Ammon's horn (tissue), 1 donor: ENCODE data around the gene HRG.
"Not testable (repeated sequence)": the region's sequence is repeated elsewhere in the genome, so short reads cannot be mapped to it uniquely, and the experiment has no call there.

Experiments
- DNase-seq: peaks from one replicate; pipeline ENCODE4 v3.0.0-alpha.2; 2016; ENCODE audit warnings: low spot score

Gene HRG, protein sequence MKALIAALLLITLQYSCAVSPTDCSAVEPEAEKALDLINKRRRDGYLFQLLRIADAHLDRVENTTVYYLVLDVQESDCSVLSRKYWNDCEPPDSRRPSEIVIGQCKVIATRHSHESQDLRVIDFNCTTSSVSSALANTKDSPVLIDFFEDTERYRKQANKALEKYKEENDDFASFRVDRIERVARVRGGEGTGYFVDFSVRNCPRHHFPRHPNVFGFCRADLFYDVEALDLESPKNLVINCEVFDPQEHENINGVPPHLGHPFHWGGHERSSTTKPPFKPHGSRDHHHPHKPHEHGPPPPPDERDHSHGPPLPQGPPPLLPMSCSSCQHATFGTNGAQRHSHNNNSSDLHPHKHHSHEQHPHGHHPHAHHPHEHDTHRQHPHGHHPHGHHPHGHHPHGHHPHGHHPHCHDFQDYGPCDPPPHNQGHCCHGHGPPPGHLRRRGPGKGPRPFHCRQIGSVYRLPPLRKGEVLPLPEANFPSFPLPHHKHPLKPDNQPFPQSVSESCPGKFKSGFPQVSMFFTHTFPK

DNA sequence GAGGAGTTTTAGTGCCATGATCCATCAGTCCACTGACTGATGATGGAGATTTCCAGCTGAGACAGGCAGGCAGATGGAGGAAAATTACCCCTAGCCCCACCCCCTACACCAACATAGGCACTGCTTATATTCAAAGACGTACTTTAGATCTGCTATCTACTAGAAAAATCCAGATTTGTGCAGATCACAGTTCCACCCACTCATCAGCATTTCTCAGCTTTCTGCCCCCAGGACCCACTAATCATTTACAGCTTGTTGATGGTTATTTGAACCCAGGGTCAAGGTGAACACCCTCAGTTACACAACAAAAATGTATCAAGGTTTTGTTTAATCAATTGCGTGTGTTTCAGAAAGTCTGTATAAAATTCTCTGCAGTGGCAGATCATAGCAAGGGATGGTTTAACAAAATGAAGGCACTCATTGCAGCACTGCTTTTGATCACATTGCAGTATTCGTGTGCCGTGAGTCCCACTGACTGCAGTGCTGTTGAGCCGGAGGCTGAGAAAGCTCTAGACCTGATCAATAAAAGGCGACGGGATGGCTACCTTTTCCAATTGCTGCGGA lies at the start of gene HRG:
HRG (plus strand) TSS at position 390 of the 564 bp plus-strand sequence; CDS start at position 408, 18 bp downstream.
- no peak for DNase-seq

DNA sequence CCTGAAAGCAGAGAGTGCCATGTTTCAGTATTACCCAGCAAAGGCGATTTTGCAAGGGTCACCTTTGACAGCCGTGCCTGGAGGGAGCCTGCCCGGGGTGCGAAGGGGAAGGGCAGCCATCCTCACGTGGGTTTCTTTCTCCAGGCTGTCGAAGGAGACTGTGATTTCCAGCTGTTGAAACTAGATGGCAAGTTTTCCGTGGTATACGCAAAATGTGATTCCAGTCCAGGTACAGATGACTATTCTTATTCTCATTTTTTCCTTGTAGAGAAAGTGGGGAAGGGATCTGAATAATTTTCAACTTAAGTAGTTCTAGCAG lies 49.6 kb upstream of the HRG start:
- no peak for DNase-seq

DNA sequence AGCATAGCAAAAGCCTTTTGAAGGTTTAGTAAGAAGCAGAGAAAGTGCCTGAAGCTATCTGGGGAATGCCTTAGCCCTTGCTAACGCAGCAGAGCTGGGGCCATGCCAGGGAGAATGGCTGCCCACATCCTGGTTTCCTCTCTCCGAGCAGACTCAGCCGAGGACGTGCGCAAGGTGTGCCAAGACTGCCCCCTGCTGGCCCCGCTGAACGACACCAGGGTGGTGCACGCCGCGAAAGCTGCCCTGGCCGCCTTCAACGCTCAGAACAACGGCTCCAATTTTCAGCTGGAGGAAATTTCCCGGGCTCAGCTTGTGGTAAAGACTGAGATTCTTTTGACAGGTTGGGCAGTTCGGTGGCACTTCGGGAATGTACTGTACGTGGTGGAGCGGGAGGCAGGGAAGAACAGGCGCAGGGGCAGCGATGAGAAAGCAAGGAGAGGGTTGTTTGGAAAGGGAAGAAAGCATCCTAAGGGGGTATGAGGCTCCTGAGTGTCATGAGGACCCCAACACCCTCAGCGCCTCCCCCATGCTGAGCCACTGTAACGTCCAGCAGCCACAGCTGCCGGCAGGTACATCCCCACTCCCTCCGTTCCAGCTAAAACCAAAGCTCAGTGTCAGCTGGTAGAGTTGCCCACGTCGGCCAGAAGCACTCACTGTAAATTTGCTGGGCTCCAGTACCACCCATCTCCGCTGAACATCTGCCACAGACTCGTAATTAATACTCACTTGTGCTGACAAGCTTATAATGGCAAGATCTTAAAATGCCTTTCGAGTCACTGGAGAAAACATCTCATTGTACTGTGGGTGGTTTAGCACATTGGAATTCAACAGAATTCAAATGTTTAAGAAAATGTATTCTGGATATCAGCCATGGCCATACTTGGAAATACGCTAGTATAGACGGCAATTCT lies 48.5 kb upstream of the HRG start:
- peak; percentile 89 for DNase-seq

DNA sequence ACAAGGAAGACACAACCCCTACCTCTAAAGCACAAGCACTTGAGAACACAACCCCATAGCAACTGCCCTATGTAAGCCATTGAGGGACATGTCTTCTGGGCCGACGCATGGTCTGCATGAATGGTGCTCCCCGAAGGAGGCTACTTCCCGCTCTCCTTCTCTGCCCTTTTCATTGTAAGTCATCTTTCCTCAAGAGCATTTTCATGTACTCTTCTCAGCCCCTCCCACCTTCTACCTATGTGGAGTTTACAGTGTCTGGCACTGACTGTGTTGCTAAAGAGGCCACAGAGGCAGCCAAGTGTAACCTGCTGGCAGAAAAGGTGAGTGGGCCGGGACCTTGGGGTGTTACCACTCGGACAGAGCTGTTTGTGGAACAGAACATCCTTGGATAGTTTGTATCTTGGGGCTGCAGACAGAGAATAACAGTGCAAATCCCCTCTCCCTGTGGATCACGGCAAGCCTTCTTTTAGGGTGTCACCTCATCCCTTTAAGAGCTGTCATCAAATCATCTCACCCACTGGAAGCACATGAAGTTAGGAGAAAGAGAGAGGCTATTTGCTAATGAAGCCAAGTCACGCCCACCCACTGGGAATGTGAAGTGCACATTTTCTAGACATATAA lies 47.4 kb upstream of the HRG start:
- DNase-seq, result no peak

DNA sequence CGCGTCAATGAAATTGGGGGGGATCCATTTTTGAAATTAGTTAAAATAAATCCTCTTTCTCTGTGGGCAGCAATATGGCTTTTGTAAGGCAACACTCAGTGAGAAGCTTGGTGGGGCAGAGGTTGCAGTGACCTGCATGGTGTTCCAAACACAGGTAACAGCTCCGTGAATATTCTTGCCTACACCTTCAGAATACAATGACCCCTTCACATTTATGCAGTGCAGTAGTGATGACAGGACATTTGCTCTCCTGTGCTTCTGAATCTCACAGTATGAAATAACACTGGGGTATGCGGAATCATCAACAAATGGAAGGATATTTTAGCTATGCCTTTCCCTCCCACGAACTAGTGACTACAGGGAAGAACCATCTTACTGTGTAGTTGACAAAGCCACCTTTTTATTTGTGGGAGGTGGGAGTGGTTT lies 46.0 kb upstream of the HRG start:
- DNase-seq, result no peak

DNA sequence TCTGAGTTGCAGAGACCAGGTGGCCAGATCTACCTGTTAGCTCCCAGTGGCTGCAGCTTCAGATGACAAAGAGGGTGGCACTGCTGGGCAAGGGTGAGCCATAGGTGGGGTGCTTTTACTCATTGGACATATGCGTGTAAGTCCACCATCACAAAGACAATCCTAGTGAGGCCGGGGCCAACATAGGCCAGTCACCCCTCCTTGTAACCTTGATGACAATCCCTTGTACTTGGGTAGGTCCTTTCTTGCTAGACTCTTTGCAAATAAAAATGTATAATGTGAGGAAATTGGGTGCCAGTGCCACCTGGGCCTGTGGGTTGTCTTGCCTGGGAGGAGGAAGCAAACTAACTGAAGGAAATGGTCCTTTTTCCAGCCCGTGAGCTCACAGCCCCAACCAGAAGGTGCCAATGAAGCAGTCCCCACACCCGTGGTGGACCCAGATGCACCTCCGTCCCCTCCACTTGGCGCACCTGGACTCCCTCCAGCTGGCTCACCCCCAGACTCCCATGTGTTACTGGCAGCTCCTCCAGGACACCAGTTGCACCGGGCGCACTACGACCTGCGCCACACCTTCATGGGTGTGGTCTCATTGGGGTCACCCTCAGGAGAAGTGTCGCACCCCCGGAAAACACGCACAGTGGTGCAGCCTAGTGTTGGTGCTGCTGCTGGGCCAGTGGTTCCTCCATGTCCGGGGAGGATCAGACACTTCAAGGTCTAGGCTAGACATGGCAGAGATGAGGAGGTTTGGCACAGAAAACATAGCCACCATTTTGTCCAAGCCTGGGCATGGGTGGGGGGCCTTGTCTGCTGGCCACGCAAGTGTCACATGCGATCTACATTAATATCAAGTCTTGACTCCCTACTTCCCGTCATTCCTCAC lies 45.4 kb upstream of the HRG start:
- no peak for DNase-seq

DNA sequence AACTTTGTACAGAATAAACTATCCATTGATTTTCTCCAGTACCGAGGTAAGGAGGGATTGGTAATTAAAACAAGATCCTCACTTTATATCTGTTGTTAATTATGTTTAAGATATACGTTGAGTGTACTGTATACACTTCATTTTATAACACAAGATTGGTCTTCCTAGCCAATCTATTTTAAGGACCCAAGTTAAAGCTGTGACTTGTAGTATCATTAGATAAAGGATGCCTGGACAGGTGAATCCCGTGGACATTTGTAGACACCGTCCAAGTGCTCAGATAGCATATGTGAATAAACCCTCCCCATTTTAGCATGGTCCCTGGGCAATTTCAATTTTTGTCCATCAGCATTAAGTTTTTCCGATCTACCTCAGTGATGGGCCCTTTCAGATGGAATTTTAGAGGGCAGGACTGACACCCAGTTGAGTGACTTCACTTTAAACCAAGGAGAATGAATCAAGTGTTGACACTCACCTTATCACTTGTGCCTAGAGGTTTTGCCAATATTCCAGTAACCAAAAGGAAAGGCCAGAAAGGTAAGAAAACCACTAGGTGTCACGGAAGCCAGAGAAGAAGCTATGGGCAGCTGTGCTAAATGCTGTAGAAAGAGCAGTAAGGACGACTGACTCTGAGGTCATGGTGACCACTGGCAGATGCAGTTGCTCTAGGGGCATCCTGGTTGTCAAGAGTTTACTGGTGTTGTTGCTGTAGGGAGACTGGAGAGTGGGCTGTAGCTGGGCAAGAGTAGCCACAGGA lies 43.7 kb upstream of the HRG start:
- DNase-seq, result no peak

DNA sequence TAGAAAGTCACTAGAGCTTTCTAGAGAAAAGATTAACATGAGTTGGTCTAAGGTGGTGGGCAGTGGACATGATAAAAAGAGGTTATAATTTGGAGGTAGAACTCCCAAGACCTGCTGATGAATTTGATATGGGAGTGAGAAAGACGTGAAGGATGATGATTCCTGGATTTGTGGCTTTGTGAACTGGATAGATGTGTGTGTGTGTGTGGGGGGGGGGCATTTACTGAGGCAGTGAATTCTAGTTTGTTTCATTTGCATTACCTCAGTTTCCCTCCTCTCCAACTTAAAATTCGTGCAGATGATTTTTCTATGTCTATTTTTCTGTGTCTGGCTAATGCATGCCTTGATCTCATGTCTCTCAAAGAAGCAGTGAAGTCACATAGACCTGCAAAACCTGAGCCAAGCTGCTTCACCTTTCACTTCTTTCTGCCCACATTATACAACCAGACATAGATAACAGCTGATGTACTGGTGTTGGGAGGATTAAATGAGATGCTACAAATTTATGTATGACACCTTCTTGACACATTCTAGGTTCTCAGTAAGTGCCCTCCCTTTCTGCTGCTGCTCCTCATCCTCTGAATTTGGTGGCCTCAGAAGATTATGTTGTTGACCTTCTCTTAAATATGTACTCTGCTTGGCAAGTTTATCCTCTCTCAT lies 43.0 kb upstream of the HRG start:
- DNase-seq, result no peak

DNA sequence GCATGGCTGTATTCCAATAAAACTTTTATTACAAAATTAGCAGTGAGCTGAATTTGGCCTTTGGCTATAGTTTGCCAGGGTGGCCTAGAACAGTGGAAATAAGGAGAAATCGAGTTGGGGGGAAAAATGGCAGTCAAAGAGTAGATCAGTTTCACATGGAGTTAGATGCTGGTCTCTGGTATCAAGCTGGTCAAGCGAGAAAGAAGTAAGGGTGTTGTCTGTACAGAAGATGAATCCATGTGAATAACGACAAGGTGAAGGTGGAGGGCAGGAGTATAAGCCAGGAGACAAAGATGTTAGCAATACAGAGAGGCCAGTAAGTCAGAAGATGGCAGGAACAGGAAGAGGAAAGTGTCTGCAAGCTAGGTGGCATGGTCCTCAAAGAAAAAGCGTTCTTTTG lies 41.2 kb upstream of the HRG start:
- no peak for DNase-seq

DNA sequence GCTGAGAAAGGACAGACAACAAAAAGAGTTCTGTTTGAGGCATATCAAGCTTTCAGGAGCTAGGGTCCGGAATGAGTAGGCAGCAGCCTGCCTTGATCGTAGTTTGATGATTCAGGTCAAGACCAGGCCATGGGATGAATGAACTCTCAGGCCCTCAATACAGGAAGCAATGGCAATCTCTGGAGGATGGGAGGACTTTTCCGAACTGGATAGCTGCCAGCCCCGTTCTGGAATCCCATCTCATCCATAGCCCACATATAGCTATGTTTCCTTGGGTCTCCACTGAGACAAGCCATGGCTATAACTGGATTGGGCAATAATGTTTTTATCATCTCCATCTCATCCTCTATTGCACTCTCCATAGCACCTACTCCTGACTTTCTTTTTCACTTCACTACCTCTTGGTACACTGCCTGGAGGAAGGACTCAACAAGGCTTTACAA lies 40.2 kb upstream of the HRG start:
- no peak for DNase-seq

DNA sequence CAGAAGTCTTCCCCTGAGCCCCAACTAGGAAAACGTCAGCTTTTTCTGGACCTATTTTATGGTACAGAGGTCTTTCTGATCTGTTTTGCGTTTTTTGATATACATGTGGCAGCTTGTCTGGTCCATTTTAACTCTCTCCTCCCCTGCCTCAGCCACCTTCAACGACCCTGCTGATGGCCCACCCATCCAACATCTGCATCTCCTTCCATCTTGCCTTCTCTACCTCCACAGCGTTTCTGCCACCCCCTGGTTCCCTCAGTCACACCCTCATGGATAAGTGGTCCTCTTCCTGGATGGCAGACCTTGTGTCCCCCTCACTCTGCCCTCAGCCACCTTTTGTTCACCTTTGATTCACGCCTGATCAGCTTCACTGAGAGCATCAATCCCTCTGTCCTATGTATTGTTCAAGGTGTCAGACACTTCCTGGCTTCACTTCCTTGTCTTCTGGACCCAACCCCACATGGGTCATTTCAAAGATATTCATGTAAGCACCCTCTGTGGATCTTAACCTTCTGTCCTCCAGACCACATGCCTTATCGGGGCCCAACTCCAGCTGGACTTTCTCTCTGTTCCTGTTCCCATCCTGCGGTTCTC lies 39.5 kb upstream of the HRG start:
- no peak for DNase-seq

DNA sequence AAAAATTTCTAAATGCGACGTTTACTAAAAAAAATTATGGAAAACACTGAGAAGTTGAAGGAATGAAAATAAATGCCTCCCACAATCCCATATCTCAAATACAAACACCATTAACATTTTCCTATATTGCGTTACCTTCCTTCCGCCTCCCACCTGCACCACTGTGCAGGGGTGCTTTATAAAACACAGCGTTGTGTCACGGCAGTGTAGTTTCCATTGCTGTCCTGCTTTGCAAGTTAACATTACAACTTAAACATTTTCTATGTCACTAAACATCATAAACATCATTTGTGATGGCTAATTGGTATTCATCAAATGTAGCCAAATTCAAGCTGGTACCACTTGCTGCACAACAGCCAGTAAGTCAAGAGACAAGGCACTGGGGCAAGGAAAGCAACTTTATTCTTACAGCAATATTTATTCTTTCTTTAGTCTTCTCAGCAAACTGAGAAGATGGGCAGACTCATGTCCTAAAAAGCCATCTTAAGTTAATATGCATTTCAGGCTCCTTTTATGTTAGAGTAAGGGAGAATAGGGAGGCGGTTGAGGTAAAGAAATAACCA lies 37.9 kb upstream of the HRG start:
- no peak for DNase-seq

DNA sequence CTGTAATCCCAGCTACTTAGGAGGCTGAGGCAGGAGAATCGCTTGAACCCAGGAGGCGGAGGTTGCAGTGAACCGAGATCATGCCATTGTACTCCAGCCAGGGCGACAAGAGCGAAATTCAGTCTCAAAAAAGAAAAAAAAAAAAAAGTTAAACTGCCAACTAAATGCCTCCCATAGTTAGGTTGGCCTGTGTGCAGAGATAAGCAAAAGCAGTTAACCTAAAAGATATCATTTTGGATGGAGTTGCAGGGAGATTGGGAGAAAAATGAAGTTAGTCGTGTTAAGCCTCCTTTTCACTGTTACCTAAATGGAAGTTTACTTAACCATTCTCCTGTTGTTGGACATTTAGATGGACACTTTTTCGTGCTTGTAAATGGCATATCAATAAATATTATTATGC lies 37.1 kb upstream of the HRG start:
- no peak for DNase-seq

DNA sequence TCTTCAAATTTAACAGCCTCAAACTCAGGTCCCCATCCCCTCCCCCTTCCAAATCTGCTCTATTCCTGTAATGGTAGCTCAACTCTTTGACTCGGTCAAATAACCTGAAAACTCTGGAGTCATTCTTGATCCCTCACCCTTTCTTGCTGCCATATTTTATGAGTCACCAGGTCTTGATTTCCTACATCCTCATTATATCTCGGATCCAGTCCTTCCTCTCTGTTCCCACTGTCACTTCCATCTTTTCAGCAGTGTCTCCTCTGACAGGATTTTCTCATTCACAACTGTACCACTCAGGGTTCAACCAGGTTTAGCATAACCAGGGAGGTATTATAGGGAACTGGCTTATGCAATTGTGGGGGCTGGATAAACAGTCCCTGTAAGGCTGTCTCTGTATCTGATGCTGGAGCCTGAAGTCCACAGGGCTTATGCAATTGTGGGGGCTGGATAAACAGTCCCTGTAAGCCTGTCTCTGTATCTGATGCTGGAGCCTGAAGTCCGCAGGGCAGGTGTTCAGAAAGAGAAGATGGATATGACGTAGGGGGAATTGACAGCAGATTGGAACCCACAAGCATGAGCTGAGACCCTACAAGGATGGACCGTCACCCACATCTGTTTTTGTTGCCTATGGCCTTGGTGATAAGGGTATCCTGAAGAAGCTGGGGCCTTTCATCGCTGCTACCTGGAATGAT lies 34.7 kb upstream of the HRG start:
- no peak for DNase-seq

DNA sequence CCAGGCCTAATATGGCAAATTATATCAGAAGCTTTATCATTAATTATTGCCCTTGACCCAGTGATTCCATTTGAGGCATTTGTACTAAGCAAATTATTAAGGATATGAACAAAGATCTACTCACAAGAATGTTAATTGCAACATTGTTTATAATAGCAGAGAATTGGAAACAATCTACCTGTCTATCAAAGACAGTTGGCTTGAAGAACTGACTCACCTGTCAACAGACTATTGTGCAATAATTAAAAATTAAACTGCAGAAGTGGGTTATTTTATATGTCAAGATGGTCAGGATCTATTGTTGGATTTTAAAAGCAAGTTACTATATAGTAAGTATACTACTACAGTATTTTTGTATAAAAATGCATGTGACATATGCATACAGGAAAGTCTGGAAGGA lies 32.3 kb upstream of the HRG start:
- DNase-seq, result no peak

DNA sequence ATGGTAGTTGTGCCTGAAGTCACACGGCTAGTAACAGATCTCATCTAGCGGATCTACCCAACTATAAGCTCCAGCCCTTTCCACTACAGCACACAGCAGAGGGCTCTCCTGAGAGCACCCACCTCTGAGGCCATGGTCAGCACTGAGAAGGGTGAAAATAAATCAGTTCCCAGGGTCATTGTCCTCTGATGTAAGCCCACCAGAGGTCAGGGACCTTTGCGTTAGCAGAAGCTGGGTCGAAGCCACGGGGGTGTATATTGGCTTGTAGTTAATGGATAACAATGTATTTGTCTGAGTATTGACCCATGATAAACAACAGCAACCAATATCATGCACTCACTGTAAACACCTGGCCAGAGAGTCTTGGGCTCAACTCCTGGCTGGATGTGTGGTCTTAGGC lies 31.6 kb upstream of the HRG start:
- not testable (repeated sequence) for DNase-seq

DNA sequence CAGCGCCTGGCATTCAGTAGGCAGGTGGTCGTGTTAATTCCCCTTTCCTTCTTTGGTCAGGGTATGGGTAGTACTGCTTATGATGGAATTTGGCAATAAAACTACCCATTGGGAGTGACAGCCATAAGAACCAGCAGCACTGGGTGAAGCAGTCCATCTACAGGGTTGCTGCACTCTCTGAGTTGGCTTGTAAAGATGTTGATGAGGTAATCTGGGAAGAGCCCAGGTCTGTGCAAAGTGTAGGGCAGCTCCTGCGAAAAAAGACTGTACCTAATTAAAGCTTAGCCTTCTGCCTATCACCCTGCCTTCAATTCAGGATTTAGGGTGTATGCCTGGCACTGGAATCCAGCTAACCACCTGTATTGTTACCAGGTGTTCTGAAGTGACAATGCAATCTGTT lies 30.3 kb upstream of the HRG start:
- no peak for DNase-seq

DNA sequence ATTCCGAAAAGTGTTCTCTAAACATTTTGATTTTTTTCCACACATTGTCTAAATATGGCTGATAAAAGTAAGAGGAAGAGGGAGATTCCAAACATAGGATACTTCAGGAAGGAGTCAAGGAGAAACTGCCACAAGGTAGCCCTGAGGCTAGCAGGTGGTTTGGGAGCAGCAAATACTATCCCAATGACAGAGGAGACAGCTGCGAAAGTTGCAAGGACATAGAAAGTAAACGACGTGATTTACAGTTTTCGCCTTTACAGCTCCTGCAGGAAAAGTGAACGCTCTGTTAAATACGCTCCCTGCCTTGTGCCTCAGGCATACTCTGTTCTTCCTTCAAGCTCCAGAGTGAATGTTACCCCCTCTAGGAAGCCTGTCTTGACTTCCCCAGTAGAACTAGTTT lies 29.3 kb upstream of the HRG start:
- DNase-seq, result no peak

DNA sequence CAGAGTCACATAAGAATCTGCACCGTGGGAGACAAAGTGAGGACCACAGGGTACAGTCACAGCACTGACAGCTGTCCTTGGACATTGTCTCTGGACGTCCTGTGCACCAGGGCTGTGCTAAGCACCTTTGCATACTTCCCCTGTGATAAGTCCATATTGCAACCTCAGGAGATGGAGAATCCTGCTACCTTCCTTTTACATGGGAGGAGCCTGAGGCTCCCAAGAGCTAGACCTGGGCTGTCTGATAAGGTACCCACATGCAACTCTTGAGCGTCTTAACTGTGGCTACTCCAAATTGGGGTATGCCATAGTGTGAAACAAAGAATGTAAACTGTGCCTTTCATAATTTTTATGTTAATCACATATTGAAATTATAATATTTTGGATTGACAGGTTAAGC lies 28.1 kb upstream of the HRG start:
- DNase-seq, result no peak
